ENCODE measurements around the gene HDAC9. TPM values are rescaled to one million over a fixed set of nuclear protein-coding genes. Genes with fewer than 3 reads are reported as not detected.

The HDAC9 gene
- polyA plus RNA-seq, 3 donors: 41.7 to 51.2 (median 44.2) TPM

GRCh38 chr7:18997477-18998150 is 502.1 kb downstream of the HDAC9 start:
- H3K27ac ChIP-seq (ENCODE audit: low read depth in 1 of 2, low read length in 2 of 2): no peak overlapping the region
- no peak for TF ChIP-seq CTCF (IDR thresholded peaks at IDR 0.05)
- peaks cover 0 to 9% (median 1%) of the 10 kb centered on the region in 7 donors for H3K9me3 Mint-ChIP-seq
- intact Hi-C loops (cut with micrococcal nuclease): no loop called here
- no peaks in the 10 kb centered on the region for H3K36me3 Mint-ChIP-seq
- no peak for DNase-seq
- no peak overlapping the region for H3K4me2 ChIP-seq (replicated peaks; ENCODE audit: extremely low read depth, low read length, poor library complexity, severe bottlenecking)
- H3K4me3 Mint-ChIP-seq: no peak overlapping the region
- no peaks in the 10 kb centered on the region for H3K9me3 ChIP-seq (replicated peaks in 1 of 2; ENCODE audit: control insufficient read depth in 1 of 2, insufficient read depth in 1 of 2, low read length in 2 of 2)
- no peaks in the 10 kb centered on the region for H3K4me1 Mint-ChIP-seq
- WGBS (ENCODE audit: insufficient coverage): no CpG with 5 or more reads among the region's 1 CpG
- H3K4me1 ChIP-seq (ENCODE audit: control insufficient read depth in 1 of 2, insufficient read depth in 2 of 2, low read length in 2 of 2): no peaks in the 10 kb centered on the region
- H3K27ac Mint-ChIP-seq: no peak overlapping the region
- no peaks in the 10 kb centered on the region for H3K36me3 ChIP-seq (replicated peaks in 1 of 2; ENCODE audit: control insufficient read depth in 1 of 2, insufficient read depth in 2 of 2, low read length in 2 of 2)
- H4K20me1 ChIP-seq (ENCODE audit: insufficient read depth, low read length): no peaks in the 10 kb centered on the region
- no peaks in the 10 kb centered on the region for H3K27me3 Mint-ChIP-seq (ENCODE audit: low read depth in 3 of 3)
- H2AFZ ChIP-seq (ENCODE audit: insufficient read depth, low read depth, low read length, poor library complexity, severe bottlenecking): no peak overlapping the region
- H3K79me2 ChIP-seq (ENCODE audit: insufficient read depth, low read length): no peaks in the 10 kb centered on the region
- H3K27me3 ChIP-seq (ENCODE audit: control insufficient read depth in 2 of 2, insufficient read depth in 2 of 2, low read length in 2 of 2): no peaks in the 10 kb centered on the region
- no peak overlapping the region for H3K9ac ChIP-seq (ENCODE audit: insufficient read depth, low read length, poor library complexity, severe bottlenecking)
- H3K4me3 ChIP-seq (replicated peaks in 1 of 3; ENCODE audit: low read depth in 2 of 3, low read length in 3 of 3): no peak overlapping the region

GRCh38 chr7:19000410-19000809 is 504.9 kb downstream of the HDAC9 start:
- Mint-ChIP-seq H3K36me3 (no peaks in the 10 kb centered on the region), H3K27ac (no peak overlapping the region), H3K4me3 (no peak overlapping the region), H3K27me3 (ENCODE audit: low read depth in 3 of 3) (no peaks in the 10 kb centered on the region), H3K9me3 (peaks cover 0 to 2% (median under 1%) of the 10 kb centered on the region in 7 donors), H3K4me1 (no peaks in the 10 kb centered on the region)
- DNase-seq: no peak
- no peak overlapping the region for H3K4me3 ChIP-seq (replicated peaks in 1 of 3; ENCODE audit: low read depth in 2 of 3, low read length in 3 of 3)
- H3K4me2 ChIP-seq (replicated peaks; ENCODE audit: extremely low read depth, low read length, poor library complexity, severe bottlenecking): no peak overlapping the region
- no peaks in the 10 kb centered on the region for H4K20me1 ChIP-seq (ENCODE audit: insufficient read depth, low read length)
- H3K27me3 ChIP-seq (ENCODE audit: control insufficient read depth in 2 of 2, insufficient read depth in 2 of 2, low read length in 2 of 2): no peaks in the 10 kb centered on the region
- no peak overlapping the region for H3K9ac ChIP-seq (ENCODE audit: insufficient read depth, low read length, poor library complexity, severe bottlenecking)
- H3K79me2 ChIP-seq (ENCODE audit: insufficient read depth, low read length): no peaks in the 10 kb centered on the region
- H2AFZ ChIP-seq (ENCODE audit: insufficient read depth, low read depth, low read length, poor library complexity, severe bottlenecking): no peak overlapping the region
- no peak for TF ChIP-seq CTCF (IDR thresholded peaks at IDR 0.05)
- H3K4me1 ChIP-seq (ENCODE audit: control insufficient read depth in 1 of 2, insufficient read depth in 2 of 2, low read length in 2 of 2): no peaks in the 10 kb centered on the region
- no CpG with 5 or more reads among the region's 4 CpGs for WGBS (ENCODE audit: insufficient coverage)
- no peak overlapping the region for H3K27ac ChIP-seq (ENCODE audit: low read depth in 1 of 2, low read length in 2 of 2)
- H3K36me3 ChIP-seq (replicated peaks in 1 of 2; ENCODE audit: control insufficient read depth in 1 of 2, insufficient read depth in 2 of 2, low read length in 2 of 2): no peaks in the 10 kb centered on the region
- intact Hi-C loops (cut with micrococcal nuclease): no loop called here
- no peaks in the 10 kb centered on the region for H3K9me3 ChIP-seq (replicated peaks in 1 of 2; ENCODE audit: control insufficient read depth in 1 of 2, insufficient read depth in 1 of 2, low read length in 2 of 2)
